K562 (cell line): ENCODE results near the gene RGS3. TPM values are rescaled to one million over a fixed set of nuclear protein-coding genes. Genes with fewer than 3 reads are reported as not detected.

Source experiments
- ARID2 ChIP-seq: fragments of 450-650 bp; IDR thresholded peaks from 2 replicates; pipeline ENCODE4 v1.6.1; 2017; ENCODE audit warnings: antibody characterized with exemption, mild to moderate bottlenecking
- ATF1 ChIP-seq, 2 experiments: fragments of 450-650 bp in 1 of 2; IDR thresholded peaks; 2 replicates each; pipeline ENCODE4 v1.6.1; 2016; ENCODE audit warnings: missing compliant biosample characterization in 1 of 2, missing genetic modification characterization in 1 of 2
- EP400 ChIP-seq: fragments of 450-650 bp; IDR thresholded peaks from 2 replicates; pipeline ENCODE4 v1.6.1; 2017; ENCODE audit warnings: antibody characterized with exemption, mild to moderate bottlenecking, moderate library complexity
- MGA ChIP-seq: fragments of 450-650 bp; IDR thresholded peaks from 2 replicates; pipeline ENCODE4 v1.6.1; 2016; ENCODE audit warnings: mild to moderate bottlenecking, moderate library complexity
- MYBL2 ChIP-seq, 2 experiments: fragments of 450-650 bp in 1 of 2; sonication (generic) in 1 of 2; formaldehyde crosslinking in 1 of 2; IDR thresholded peaks; 2 replicates each; pipeline versions ENCODE4 v1.6.1 to v1.8.1; 2017 to 2022; ENCODE audit warnings: borderline replicate concordance in 1 of 2, inconsistent platforms in 1 of 2, low read depth in 1 of 2, mild to moderate bottlenecking in 1 of 2, missing genetic modification reagents in 1 of 2, moderate library complexity in 1 of 2
- TOE1 ChIP-seq, 2 experiments: fragments of 450-650 bp in 1 of 2; sonication (generic) in 1 of 2; formaldehyde crosslinking in 1 of 2; IDR thresholded peaks; 2 replicates each; pipeline versions ENCODE4 v1.7.1 to v1.8.0; 2016 to 2022; ENCODE audit warnings: borderline replicate concordance in 2 of 2, mild to moderate bottlenecking in 2 of 2, antibody characterized with exemption in 1 of 2, inconsistent platforms in 1 of 2, low read depth in 1 of 2, missing genetic modification reagents in 1 of 2, moderate library complexity in 1 of 2
- ZNF707 ChIP-seq: fragments of 250-450 bp; sonication (Bioruptor Pico); conservative IDR thresholded peaks from 2 replicates; pipeline ENCODE4 v1.8.0; 2022; ENCODE audit warnings: inconsistent platforms, mild to moderate bottlenecking, moderate library complexity
- polyA plus RNA-seq, 8 experiments: library from polyadenylated mRNA; depleted of rRNA in 4 of 8; stranded (reverse) in 5 of 8; unstranded in 3 of 8; fragments of >200 nt; fragmentation: Nextera tagmentation in 2 of 8; fragmentation: Illumina TruSeq in 1 of 8; extraction: Ambion mirVana in 2 of 8; extraction: Trizol in 1 of 8; gene quantifications; 2 replicates each; pipeline versions ENCODE4 v1.2.1 to v1.2.3, GENCODE V29; 2011 to 2014; ENCODE audit warnings: inconsistent platforms in 1 of 8, missing spikeins in 1 of 8
- total RNA-seq, 7 experiments: library from RNA; depleted of rRNA in 6 of 7; stranded (reverse); fragments of >200 nt in 6 of 7; fragmentation: Illumina TruSeq in 2 of 7; extraction: Trizol in 2 of 7; gene quantifications; 2 replicates each; pipeline versions ENCODE4 v1.2.1 to v1.2.3, GENCODE V29; 2011 to 2021; ENCODE audit warnings: low replicate concordance in 1 of 7
- TF ChIP-seq, protein P1 (sequence below): fragments of 450-650 bp; formaldehyde crosslinking; IDR thresholded peaks from 2 replicates; pipeline ENCODE4 v1.4.0; 2022; ENCODE audit warnings: missing genetic modification characterization

RGS3 gene
- total and polyA plus RNA-seq, 9 of the 15 experiments (the other 6 are each of a cell fraction or from before 2014, with no cell fraction given): 0.08 to 2.9 (median 0.95) TPM

DNA sequence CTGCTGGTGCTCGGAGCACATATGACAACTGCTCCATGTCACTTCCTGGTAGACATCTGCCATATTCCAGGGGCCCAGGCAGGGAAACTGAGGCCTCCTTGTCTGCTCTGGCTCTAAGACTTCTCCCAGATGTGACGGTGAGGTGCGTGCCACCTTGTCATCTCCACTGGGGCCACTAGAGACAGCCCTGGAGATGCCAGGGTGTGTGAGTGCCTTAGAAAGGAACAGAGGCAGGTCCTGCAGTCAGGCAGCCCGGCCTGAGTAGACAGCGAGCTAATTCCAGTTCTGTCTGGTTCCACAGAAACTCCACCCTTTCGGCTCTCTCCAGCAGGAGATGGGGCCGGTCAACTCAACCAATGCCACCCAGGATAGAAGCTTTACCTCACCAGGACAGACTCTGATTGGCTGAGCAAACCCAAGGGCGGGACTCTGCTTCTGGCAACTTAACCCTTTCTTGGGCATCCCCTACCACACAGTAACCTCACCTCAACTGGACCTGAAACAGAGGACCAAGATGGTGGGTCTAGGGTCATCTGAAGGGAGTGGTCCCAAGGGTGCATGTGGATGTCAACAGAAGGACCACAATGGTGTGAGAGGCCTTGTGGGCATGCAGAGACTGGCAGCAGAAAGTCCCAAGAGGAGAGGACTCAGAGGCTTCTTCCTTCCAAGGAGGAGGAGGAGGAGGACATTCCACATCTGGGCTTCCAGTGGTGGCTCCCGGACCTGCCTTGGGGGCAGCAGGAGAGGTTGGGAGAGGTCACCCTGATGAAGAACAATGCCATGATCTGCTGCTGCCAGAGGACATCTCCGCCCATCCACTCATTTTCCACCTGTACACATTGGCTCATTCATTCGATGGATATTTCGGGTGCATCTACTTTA, 77.7 kb downstream of the RGS3 start (continued):
- TF ChIP-seq ARID2 (no peak), ZNF707 (no peak), EP400 (peak; percentile 66), TOE1 (IDR thresholded peaks at IDR 0.05; ENCODE audit: borderline replicate concordance) (peak; percentile 59; the same call in 1 of the 2 replicates), TOE1 (CRISPR knock-in tag; IDR thresholded peaks at IDR 0.05; ENCODE audit: borderline replicate concordance, low read depth) (no peak), ATF1 (CRISPR knock-in tag; IDR thresholded peaks at IDR 0.05) (no peak), ATF1 (tag; IDR thresholded peaks at IDR 0.05) (peak; percentile 26; the same call in 1 of the 2 replicates), MGA (no peak), MYBL2 (IDR thresholded peaks at IDR 0.05; ENCODE audit: low read depth) (no peak), MYBL2 (CRISPR knock-in tag; IDR thresholded peaks at IDR 0.05; ENCODE audit: borderline replicate concordance) (no peak)
- TF ChIP-seq, protein P1, sequence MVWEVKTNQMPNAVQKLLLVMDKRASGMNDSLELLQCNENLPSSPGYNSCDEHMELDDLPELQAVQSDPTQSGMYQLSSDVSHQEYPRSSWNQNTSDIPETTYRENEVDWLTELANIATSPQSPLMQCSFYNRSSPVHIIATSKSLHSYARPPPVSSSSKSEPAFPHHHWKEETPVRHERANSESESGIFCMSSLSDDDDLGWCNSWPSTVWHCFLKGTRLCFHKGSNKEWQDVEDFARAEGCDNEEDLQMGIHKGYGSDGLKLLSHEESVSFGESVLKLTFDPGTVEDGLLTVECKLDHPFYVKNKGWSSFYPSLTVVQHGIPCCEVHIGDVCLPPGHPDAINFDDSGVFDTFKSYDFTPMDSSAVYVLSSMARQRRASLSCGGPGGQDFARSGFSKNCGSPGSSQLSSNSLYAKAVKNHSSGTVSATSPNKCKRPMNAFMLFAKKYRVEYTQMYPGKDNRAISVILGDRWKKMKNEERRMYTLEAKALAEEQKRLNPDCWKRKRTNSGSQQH (CRISPR knock-in tag): 0 out of 2 replicates have a peak, but pooled peaks have one; percentile 35
